SK-N-SH treated with all-trans-retinoic acid at 6 μM for 48 hours (cell line): ENCODE results near the gene IWS1.

Experiments used
- ATAC-seq: fragments of 200-7000 bp; cut with Tn5 transposase; 3 replicates; pipeline ENCODE4 v1.9.1; 2020; ENCODE audit warnings: mild to moderate bottlenecking, moderate library complexity
- ARNTL ChIP-seq: fragments of 450-650 bp; formaldehyde crosslinking; IDR thresholded peaks from 2 replicates; pipeline ENCODE4 v1.5.0; 2020; ENCODE audit warnings: low read depth, mild to moderate bottlenecking, moderate library complexity, borderline replicate concordance
- BACH2 ChIP-seq: fragments of 250-450 bp; sonication (Bioruptor Pico); IDR thresholded peaks from 2 replicates; pipeline ENCODE4 v1.9.0; 2021; ENCODE audit warnings: mild to moderate bottlenecking, borderline replicate concordance
- CSDC2 ChIP-seq: fragments of 250-450 bp; sonication (Bioruptor Pico); IDR thresholded peaks from 2 replicates; pipeline ENCODE4 v1.5.0; 2020; ENCODE audit warnings: mild to moderate bottlenecking, moderate library complexity
- ESRRG ChIP-seq: fragments of 250-450 bp; sonication (Bioruptor Pico); IDR thresholded peaks from 2 replicates; pipeline ENCODE4 v1.6.1; 2021; ENCODE audit warnings: mild to moderate bottlenecking
- GLIS3 ChIP-seq: fragments of 250-450 bp; sonication (Bioruptor Pico); IDR thresholded peaks from 2 replicates; pipeline ENCODE4 v1.5.0; 2020; ENCODE audit warnings: mild to moderate bottlenecking, moderate library complexity
- ISL1 ChIP-seq: fragments of 250-450 bp; sonication (Bioruptor Pico); IDR thresholded peaks from 2 replicates; pipeline ENCODE4 v2.1.2; 2022; ENCODE audit warnings: mild to moderate bottlenecking, moderate library complexity
- OSR1 ChIP-seq: fragments of 250-450 bp; sonication (Bioruptor Pico); IDR thresholded peaks from 2 replicates; pipeline ENCODE4 v1.8.0; 2022; ENCODE audit warnings: moderate library complexity, mild to moderate bottlenecking, inconsistent platforms
- RARB ChIP-seq: fragments of 250-450 bp; sonication (Bioruptor Pico); IDR thresholded peaks from 2 replicates; pipeline ENCODE4 v1.8.0; 2021; ENCODE audit warnings: mild to moderate bottlenecking, moderate library complexity
- TCF4 ChIP-seq: fragments of 250-450 bp; sonication (Bioruptor Pico); IDR thresholded peaks from 2 replicates; pipeline ENCODE4 v1.8.0; 2021; ENCODE audit warnings: mild to moderate bottlenecking, moderate library complexity, borderline replicate concordance
- ZFP3 ChIP-seq: fragments of 250-450 bp; sonication (Bioruptor Pico); IDR thresholded peaks from 2 replicates; pipeline ENCODE4 v1.5.0; 2020; ENCODE audit warnings: mild to moderate bottlenecking, moderate library complexity
- ZNF565 ChIP-seq: fragments of 450-650 bp; formaldehyde crosslinking; conservative IDR thresholded peaks from 2 replicates; pipeline ENCODE4 v1.5.0; 2020; ENCODE audit warnings: low read depth, mild to moderate bottlenecking, moderate library complexity
- ZNF8 ChIP-seq: fragments of 450-650 bp; formaldehyde crosslinking; IDR thresholded peaks from 2 replicates; pipeline ENCODE4 v1.5.0; 2020; ENCODE audit warnings: mild to moderate bottlenecking, moderate library complexity
- TF ChIP-seq, protein P1 (sequence below): fragments of 250-450 bp; sonication (Bioruptor Pico); IDR thresholded peaks from 2 replicates; pipeline ENCODE4 v1.5.0; 2020; ENCODE audit warnings: mild to moderate bottlenecking, moderate library complexity
- TF ChIP-seq, protein P2 (sequence below): fragments of 250-450 bp; sonication (Bioruptor Pico); IDR thresholded peaks from 2 replicates; pipeline ENCODE4 v1.8.0; 2021; ENCODE audit warnings: low read depth, mild to moderate bottlenecking, moderate library complexity, borderline replicate concordance
- TF ChIP-seq, protein P3 (sequence below): fragments of 250-450 bp; sonication (Bioruptor Pico); IDR thresholded peaks from 2 replicates; pipeline ENCODE4 v1.5.1; 2021; ENCODE audit warnings: mild to moderate bottlenecking, moderate library complexity

The IWS1 gene

DNA sequence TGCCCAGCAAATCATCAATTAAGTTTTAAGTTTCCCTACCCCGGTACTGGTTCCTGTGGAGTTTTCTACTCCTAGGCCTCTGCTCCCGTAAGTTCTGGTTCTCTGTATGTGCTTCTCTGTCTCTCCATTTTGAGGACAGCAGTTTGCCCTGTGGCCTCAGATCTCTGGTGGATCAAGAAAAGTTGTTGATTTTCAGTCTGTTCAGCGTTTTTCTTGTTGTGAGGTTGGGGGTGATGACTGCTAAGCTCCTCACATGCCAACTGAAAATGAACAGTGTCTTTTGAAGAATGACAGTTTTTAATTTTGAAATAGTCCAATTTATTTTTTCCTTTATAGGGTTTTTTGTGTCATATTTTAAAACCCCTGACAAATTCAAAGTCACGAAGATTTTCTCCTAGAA, 76.4 kb downstream of the IWS1 start:
- no peak for ATAC-seq
- no peak for TF ChIP-seq ARNTL (CRISPR knock-in tag)
- no peak for TF ChIP-seq BACH2

DNA sequence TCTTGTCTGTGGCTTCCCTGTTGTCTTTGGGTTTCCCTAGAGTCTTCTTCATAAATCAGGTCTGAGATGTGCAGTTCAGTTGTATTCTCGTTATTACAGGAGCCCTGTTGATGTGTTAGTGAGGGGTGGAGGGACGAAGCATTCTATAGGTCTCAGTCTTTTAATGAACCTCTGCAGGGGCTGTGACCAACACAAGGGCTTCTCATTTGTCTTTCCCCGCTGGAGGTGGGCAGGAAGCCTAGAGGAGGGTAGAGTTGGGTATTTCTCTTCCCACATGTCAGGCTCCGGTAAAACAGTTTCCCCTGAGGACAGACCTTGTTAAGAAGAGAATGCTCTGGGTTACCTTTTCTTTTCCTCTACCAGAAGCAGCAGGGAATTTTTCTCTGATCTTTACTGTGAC, 76.9 kb downstream of the IWS1 start:
- ATAC-seq, result no peak
- TF ChIP-seq ZFP3 (CRISPR knock-in tag) (no peak), CSDC2 (CRISPR knock-in tag) (no peak), TCF4 (CRISPR knock-in tag) (no peak)
- TF ChIP-seq, all 23 proteins: peak for 0

DNA sequence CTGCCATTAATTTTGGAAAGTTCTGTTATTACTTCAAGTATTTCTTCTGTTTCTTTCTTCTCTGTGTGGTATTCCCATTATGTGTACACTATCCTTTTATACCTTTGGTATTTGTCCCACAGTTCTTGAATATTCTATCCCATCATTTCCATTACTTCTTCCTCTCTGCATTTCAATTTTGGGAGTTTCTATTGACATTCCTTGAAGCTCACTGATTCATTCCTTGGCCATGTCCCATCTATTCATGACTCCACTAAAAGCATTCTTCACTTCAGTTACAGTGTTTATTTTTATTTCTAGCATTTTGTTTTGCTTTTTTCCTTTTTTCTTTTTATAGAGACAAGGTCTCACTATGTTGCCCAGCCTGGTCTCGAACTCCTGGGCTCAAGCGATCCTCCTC, 77.8 kb downstream of the IWS1 start:
- no peak for TF ChIP-seq RARB (CRISPR knock-in tag)
- TF ChIP-seq CSDC2 (CRISPR knock-in tag), result no peak
- TF ChIP-seq ISL1 (CRISPR knock-in tag), result no peak
- no peak for TF ChIP-seq ESRRG (CRISPR knock-in tag)
- TF ChIP-seq, protein P1, sequence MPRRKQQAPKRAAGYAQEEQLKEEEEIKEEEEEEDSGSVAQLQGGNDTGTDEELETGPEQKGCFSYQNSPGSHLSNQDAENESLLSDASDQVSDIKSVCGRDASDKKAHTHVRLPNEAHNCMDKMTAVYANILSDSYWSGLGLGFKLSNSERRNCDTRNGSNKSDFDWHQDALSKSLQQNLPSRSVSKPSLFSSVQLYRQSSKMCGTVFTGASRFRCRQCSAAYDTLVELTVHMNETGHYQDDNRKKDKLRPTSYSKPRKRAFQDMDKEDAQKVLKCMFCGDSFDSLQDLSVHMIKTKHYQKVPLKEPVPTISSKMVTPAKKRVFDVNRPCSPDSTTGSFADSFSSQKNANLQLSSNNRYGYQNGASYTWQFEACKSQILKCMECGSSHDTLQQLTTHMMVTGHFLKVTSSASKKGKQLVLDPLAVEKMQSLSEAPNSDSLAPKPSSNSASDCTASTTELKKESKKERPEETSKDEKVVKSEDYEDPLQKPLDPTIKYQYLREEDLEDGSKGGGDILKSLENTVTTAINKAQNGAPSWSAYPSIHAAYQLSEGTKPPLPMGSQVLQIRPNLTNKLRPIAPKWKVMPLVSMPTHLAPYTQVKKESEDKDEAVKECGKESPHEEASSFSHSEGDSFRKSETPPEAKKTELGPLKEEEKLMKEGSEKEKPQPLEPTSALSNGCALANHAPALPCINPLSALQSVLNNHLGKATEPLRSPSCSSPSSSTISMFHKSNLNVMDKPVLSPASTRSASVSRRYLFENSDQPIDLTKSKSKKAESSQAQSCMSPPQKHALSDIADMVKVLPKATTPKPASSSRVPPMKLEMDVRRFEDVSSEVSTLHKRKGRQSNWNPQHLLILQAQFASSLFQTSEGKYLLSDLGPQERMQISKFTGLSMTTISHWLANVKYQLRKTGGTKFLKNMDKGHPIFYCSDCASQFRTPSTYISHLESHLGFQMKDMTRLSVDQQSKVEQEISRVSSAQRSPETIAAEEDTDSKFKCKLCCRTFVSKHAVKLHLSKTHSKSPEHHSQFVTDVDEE (CRISPR knock-in tag), result no peak
- TF ChIP-seq ZNF8 (CRISPR knock-in tag), result no peak
- TF ChIP-seq ZFP3 (CRISPR knock-in tag), result no peak
- TF ChIP-seq, protein P2, sequence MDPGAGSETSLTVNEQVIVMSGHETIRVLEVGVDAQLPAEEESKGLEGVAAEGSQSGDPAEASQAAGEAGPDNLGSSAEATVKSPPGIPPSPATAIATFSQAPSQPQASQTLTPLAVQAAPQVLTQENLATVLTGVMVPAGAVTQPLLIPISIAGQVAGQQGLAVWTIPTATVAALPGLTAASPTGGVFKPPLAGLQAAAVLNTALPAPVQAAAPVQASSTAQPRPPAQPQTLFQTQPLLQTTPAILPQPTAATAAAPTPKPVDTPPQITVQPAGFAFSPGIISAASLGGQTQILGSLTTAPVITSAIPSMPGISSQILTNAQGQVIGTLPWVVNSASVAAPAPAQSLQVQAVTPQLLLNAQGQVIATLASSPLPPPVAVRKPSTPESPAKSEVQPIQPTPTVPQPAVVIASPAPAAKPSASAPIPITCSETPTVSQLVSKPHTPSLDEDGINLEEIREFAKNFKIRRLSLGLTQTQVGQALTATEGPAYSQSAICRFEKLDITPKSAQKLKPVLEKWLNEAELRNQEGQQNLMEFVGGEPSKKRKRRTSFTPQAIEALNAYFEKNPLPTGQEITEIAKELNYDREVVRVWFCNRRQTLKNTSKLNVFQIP (CRISPR knock-in tag), result no peak
- TF ChIP-seq, protein P3, sequence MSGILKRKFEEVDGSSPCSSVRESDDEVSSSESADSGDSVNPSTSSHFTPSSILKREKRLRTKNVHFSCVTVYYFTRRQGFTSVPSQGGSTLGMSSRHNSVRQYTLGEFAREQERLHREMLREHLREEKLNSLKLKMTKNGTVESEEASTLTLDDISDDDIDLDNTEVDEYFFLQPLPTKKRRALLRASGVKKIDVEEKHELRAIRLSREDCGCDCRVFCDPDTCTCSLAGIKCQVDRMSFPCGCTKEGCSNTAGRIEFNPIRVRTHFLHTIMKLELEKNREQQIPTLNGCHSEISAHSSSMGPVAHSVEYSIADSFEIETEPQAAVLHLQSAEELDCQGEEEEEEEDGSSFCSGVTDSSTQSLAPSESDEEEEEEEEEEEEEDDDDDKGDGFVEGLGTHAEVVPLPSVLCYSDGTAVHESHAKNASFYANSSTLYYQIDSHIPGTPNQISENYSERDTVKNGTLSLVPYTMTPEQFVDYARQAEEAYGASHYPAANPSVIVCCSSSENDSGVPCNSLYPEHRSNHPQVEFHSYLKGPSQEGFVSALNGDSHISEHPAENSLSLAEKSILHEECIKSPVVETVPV (CRISPR knock-in tag), result no peak
- no peak for TF ChIP-seq ZNF565
- TF ChIP-seq GLIS3 (CRISPR knock-in tag), result no peak
- TF ChIP-seq, all 23 proteins: peak for 0
- no peak for ATAC-seq

DNA sequence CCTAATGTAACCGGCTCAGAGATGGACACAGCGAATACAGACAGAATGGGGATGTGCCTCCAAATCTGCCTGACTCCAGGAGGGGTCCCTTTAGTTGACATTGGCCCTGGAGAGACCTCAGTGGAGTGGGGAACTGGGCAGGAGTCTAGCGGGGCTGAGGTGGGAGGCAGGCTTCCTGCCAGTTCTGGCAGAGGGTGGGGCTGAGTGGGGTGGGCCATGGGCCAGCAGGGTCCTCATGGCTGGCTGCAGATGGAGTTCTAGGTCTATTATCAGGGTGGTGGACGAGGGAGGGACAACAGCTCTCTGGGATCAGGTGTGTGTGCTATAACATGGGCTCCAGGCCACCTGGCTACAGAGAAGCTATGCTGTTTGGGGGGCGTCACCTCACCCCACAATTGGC, 86.9 kb downstream of the IWS1 start:
- no peak for ATAC-seq

More for the DNA sequence above, 86.9 kb downstream of the IWS1 start:
- no peak for TF ChIP-seq ARNTL (CRISPR knock-in tag)
- TF ChIP-seq OSR1, result no peak
- TF ChIP-seq, protein P2 (CRISPR knock-in tag), result no peak
- no peak for TF ChIP-seq ESRRG (CRISPR knock-in tag)
- TF ChIP-seq, protein P1 (CRISPR knock-in tag), result no peak
